NCI-H446 (cell line): ENCODE measurements around the gene EFCAB11.
"Not testable (repeated sequence)": the region's sequence is repeated elsewhere in the genome, so short reads cannot be mapped to it uniquely, and the experiment has no call there.

Experiments
- DNase-seq, 2 experiments: peaks; one replicate each; lab custom pipeline; 2025; lab: John Stamatoyannopoulos, UW

The EFCAB11 gene

GRCh38 chr14:89911010-89911919 lies 43.3 kb downstream of the EFCAB11 start:
- DNase-seq = no peak

- DNase-seq = no peak
Measured at GRCh38 chr14:89910691-89911009, 43.9 kb downstream of the EFCAB11 start.

- DNase-seq = no peak
Measured at GRCh38 chr14:89909586-89909985, 44.9 kb downstream of the EFCAB11 start.

- no peak for DNase-seq
Measured at GRCh38 chr14:89908712-89909450, 45.6 kb downstream of the EFCAB11 start.

- DNase-seq = no peak
Measured at GRCh38 chr14:89907655-89908054, 46.9 kb downstream of the EFCAB11 start.

- no peak for DNase-seq
Measured at GRCh38 chr14:89906000-89906399, 48.5 kb downstream of the EFCAB11 start.

GRCh38 chr14:89903340-89903952 lies 51.1 kb downstream of the EFCAB11 start:
- no peak for DNase-seq

- no peak for DNase-seq
Measured at GRCh38 chr14:89902881-89903280, 51.6 kb downstream of the EFCAB11 start.

GRCh38 chr14:89900802-89901201 lies 53.7 kb downstream of the EFCAB11 start:
- no peak for DNase-seq

GRCh38 chr14:89899917-89900663 lies 54.4 kb downstream of the EFCAB11 start:
- peak in 1 of 2 experiments; percentile 30 for DNase-seq

- no peak for DNase-seq
Measured at GRCh38 chr14:89899291-89899690, 55.2 kb downstream of the EFCAB11 start.

GRCh38 chr14:89893388-89893787 lies 61.1 kb downstream of the EFCAB11 start:
- not testable (repeated sequence) for DNase-seq

- DNase-seq = peak in 1 of 2 experiments; percentile 12
Measured at GRCh38 chr14:89892953-89893352, 61.6 kb downstream of the EFCAB11 start.

- DNase-seq = not testable (repeated sequence)
Measured at GRCh38 chr14:89891721-89892120, 62.8 kb downstream of the EFCAB11 start.

GRCh38 chr14:89891055-89891454 lies 63.5 kb downstream of the EFCAB11 start:
- DNase-seq = no peak

- DNase-seq = no peak
Measured at GRCh38 chr14:89890589-89890988, 63.9 kb downstream of the EFCAB11 start.

- DNase-seq = peak in 1 of 2 experiments; percentile 39
Measured at GRCh38 chr14:89889626-89890025, 64.9 kb downstream of the EFCAB11 start.

GRCh38 chr14:89884761-89885160 lies 69.8 kb downstream of the EFCAB11 start:
- no peak for DNase-seq

GRCh38 chr14:89881839-89882238 lies 72.7 kb downstream of the EFCAB11 start:
- DNase-seq = no peak

- DNase-seq = not testable (repeated sequence)
Measured at GRCh38 chr14:89874091-89874490, 80.4 kb downstream of the EFCAB11 start.

- DNase-seq = no peak
Measured at GRCh38 chr14:89870316-89870715, 84.2 kb downstream of the EFCAB11 start.

- no peak for DNase-seq
Measured at GRCh38 chr14:89869606-89870005, 84.9 kb downstream of the EFCAB11 start.
